ENCODE data around the gene APOA1.

The APOA1 gene

GRCh38 chr11:116837231-116838091 lies at the start of gene APOA1:
Gene APOA1 (minus strand): TSS chr11:116837622. CDS start chr11:116837387, 235 bp downstream.
- DNase-seq (ENCODE audit: low read depth), result no peak

- no peak for DNase-seq (ENCODE audit: low read depth)
Observed at GRCh38 chr11:116885951-116886655, 48.7 kb upstream of the APOA1 start.

GRCh38 chr11:116882386-116882785 lies 45.0 kb upstream of the APOA1 start:
- DNase-seq (ENCODE audit: low read depth), result no peak

GRCh38 chr11:116881143-116881542 lies 43.7 kb upstream of the APOA1 start:
- DNase-seq (ENCODE audit: low read depth), result no peak

- DNase-seq (ENCODE audit: low read depth), result no peak
Observed at GRCh38 chr11:116879800-116880625, 42.6 kb upstream of the APOA1 start.

- DNase-seq (ENCODE audit: low read depth), result no peak
Observed at GRCh38 chr11:116876656-116877055, 39.2 kb upstream of the APOA1 start.

- no peak for DNase-seq (ENCODE audit: low read depth)
Observed at GRCh38 chr11:116875194-116875593, 37.8 kb upstream of the APOA1 start.

- no peak for DNase-seq (ENCODE audit: low read depth)
Observed at GRCh38 chr11:116874251-116874650, 36.8 kb upstream of the APOA1 start.

GRCh38 chr11:116873381-116873780 lies 36.0 kb upstream of the APOA1 start:
- DNase-seq (ENCODE audit: low read depth), result no peak

- DNase-seq (ENCODE audit: low read depth), result no peak
Observed at GRCh38 chr11:116871248-116871647, 33.8 kb upstream of the APOA1 start.

- no peak for DNase-seq (ENCODE audit: low read depth)
Observed at GRCh38 chr11:116870054-116870453, 32.6 kb upstream of the APOA1 start.

GRCh38 chr11:116869610-116870009 lies 32.2 kb upstream of the APOA1 start:
- DNase-seq (ENCODE audit: low read depth), result no peak

GRCh38 chr11:116868066-116868465 lies 30.6 kb upstream of the APOA1 start:
- no peak for DNase-seq (ENCODE audit: low read depth)

GRCh38 chr11:116867619-116868018 lies 30.2 kb upstream of the APOA1 start:
- no peak for DNase-seq (ENCODE audit: low read depth)

- no peak for DNase-seq (ENCODE audit: low read depth)
Observed at GRCh38 chr11:116866804-116867455, 29.5 kb upstream of the APOA1 start.

GRCh38 chr11:116865696-116866095 lies 28.3 kb upstream of the APOA1 start:
- DNase-seq (ENCODE audit: low read depth), result no peak

- DNase-seq (ENCODE audit: low read depth), result no peak
Observed at GRCh38 chr11:116864531-116864930, 27.1 kb upstream of the APOA1 start.

- no peak for DNase-seq (ENCODE audit: low read depth)
Observed at GRCh38 chr11:116862951-116863350, 25.5 kb upstream of the APOA1 start.

- DNase-seq (ENCODE audit: low read depth), result no peak
Observed at GRCh38 chr11:116862185-116862584, 24.8 kb upstream of the APOA1 start.

GRCh38 chr11:116861539-116861938 lies 24.1 kb upstream of the APOA1 start:
- DNase-seq (ENCODE audit: low read depth), result no peak

- no peak for DNase-seq (ENCODE audit: low read depth)
Observed at GRCh38 chr11:116860303-116860702, 22.9 kb upstream of the APOA1 start.

- no peak for DNase-seq (ENCODE audit: low read depth)
Observed at GRCh38 chr11:116859175-116859574, 21.8 kb upstream of the APOA1 start.

All from stimulated activated CD8-positive, alpha-beta memory T cell treated with anti-CD3 and anti-CD28 coated beads, Interleukin-7, amount 100 ng/mL, for 24 hours (primary cell).